Cardiac muscle cell (in vitro differentiated cells and primary cell): ENCODE data around the gene CHMP5. TPM values are rescaled to one million over a fixed set of nuclear protein-coding genes. Genes with fewer than 3 reads are reported as not detected.
A peak's percentile ranks its signal among the peaks of the same experiment; 100 is the strongest.

Source experiments
- DNase-seq, 2 donors: peaks; one replicate each; pipeline versions ENCODE4 v3.0.0 to v3.0.0-alpha.2; 2010 to 2017; ENCODE audit warnings: low read depth in 1 of 2, low spot score in 1 of 2
- H3K27ac ChIP-seq: fragments of 200-600 bp; sonication (generic); 2 replicates; pipeline ENCODE4 v1.5.1; 2016
- H3K27me3 ChIP-seq: fragments of 200-600 bp; sonication (generic); 2 replicates; pipeline ENCODE4 v1.6.0; 2016; ENCODE audit warnings: control low read depth
- H3K36me3 ChIP-seq: fragments of 200-600 bp; sonication (generic); 2 replicates; pipeline ENCODE4 v1.5.1; 2016; ENCODE audit warnings: control low read depth
- H3K4me1 ChIP-seq: fragments of 200-600 bp; sonication (generic); 2 replicates; pipeline ENCODE4 v1.8.1; 2017; ENCODE audit warnings: low read depth, mild to moderate bottlenecking, mixed run types
- H3K4me3 ChIP-seq: fragments of 200-600 bp; sonication (generic); 2 replicates; pipeline ENCODE4 v1.5.1; 2016; ENCODE audit warnings: mild to moderate bottlenecking
- H3K9me3 ChIP-seq: fragments of 200-600 bp; sonication (generic); 2 replicates; pipeline ENCODE4 v1.5.1; 2017; ENCODE audit warnings: low read depth, mild to moderate bottlenecking, control low read depth
- CTCF ChIP-seq: IDR thresholded peaks from 2 replicates; pipeline ENCODE4 v1.5.1; 2012; ENCODE audit warnings: low read depth, mild to moderate bottlenecking, low read length
- polyA plus RNA-seq: library from polyadenylated mRNA; unstranded; fragments of >200 nt; fragmentation: Nextera tagmentation; extraction: Ambion mirVana; gene quantifications from 2 replicates; pipeline ENCODE4 v1.2.1, GENCODE V29; 2016
- total RNA-seq: library from RNA; depleted of rRNA; stranded (reverse); fragments of >200 nt; gene quantifications from 2 replicates; pipeline ENCODE4 v1.2.3, GENCODE V29; 2016

CHMP5 gene
- total and polyA plus RNA-seq, 2 experiments from 2014 or later, result 75.5 to 99.5 TPM

DNA sequence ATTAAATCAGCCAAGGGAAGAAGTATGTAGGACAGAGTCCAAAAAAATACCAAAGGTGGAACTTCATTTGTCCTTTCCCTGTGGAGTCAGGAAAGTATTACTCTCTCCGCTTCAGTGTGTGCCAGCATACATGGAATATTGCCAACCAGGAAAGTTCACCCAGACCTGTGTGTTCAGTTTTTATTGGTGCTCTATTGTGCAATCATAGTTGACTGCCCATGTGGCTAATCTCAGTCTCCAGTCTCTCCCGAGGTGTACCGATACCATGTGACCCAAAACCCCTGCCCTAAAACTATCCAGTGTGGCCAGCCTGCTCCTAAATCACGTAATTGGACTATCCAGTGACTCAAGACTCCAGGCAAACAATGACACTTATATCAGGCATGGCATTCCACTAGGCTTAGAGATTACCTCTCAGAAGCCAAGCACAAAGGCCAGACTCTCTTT lies 64.3 kb downstream of the CHMP5 start:
- peaks cover 40% of the 10 kb centered on the region for H3K36me3 ChIP-seq
- H3K27me3 ChIP-seq, result no peaks in the 10 kb centered on the region
- TF ChIP-seq CTCF, result no peak
- no peak overlapping the region for H3K27ac ChIP-seq
- H3K4me1 ChIP-seq, result no peaks in the 10 kb centered on the region
- H3K4me3 ChIP-seq, result no peak overlapping the region
- peak in 1 of 2 donors; percentile 88 for DNase-seq
- H3K9me3 ChIP-seq, result no peaks in the 10 kb centered on the region

- peaks cover 41% of the 10 kb centered on the region for H3K36me3 ChIP-seq
- H3K27me3 ChIP-seq, result no peaks in the 10 kb centered on the region
- no peak for TF ChIP-seq CTCF
- H3K27ac ChIP-seq, result no peak overlapping the region
- H3K4me1 ChIP-seq, result no peaks in the 10 kb centered on the region
- no peak overlapping the region for H3K4me3 ChIP-seq
- H3K9me3 ChIP-seq, result no peaks in the 10 kb centered on the region
- DNase-seq, result peak in 1 of 2 donors; percentile 48
Observed at GRCh38 chr9:33329979-33330378, 65.1 kb downstream of the CHMP5 start.

DNA sequence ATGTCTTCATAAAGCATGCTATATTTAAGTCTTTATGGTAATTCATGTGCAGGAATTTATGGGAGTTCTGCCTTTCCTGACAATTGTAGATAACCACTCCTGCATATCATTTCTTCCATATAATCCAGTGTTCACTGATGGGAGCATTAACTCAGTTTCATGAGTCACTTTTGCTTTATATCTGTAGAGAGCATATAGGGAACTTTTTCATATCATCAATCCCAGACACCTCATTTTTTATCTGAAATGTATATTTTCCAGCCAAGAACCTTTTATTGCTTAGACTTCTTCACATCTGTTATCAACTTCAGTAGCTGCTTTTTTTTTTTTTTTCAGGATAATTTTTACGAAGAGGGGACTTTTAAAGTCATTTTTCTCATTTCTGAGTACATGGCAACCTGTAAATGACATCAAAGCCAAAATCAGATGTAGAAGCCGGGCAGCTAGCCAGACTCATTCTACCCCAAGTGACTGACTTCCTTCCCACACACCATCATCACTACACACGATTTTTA lies 66.6 kb downstream of the CHMP5 start:
- TF ChIP-seq CTCF, result no peak
- no peak for DNase-seq
- Histone ChIP-seq H3K27ac (no peak overlapping the region), H3K36me3 (peaks cover 47% of the 10 kb centered on the region), H3K27me3 (no peaks in the 10 kb centered on the region), H3K9me3 (no peaks in the 10 kb centered on the region), H3K4me3 (no peak overlapping the region), H3K4me1 (no peaks in the 10 kb centered on the region)

Other genes starting within 250 kb of the CHMP5 start
- gene DNAJA1, start 239.8 kb upstream of the CHMP5 start, total RNA-seq, result 96.1 and 130 TPM in 2 replicates
- 153 and 202 TPM in 2 replicates for gene DNAJA1, start 239.8 kb upstream of the CHMP5 start, polyA plus RNA-seq
- gene SMU1, start 188.4 kb upstream of the CHMP5 start, total RNA-seq, result 16.4 and 17.6 TPM in 2 replicates
- 16.4 and 25.0 TPM in 2 replicates for gene SMU1, start 188.4 kb upstream of the CHMP5 start, polyA plus RNA-seq
- gene B4GALT1, start 97.7 kb upstream of the CHMP5 start, total RNA-seq, result 24.8 and 33.6 TPM in 2 replicates
- gene B4GALT1, start 97.7 kb upstream of the CHMP5 start, polyA plus RNA-seq, result 22.1 and 30.0 TPM in 2 replicates
- 7.8 TPM in 1 of 2 replicates, not detected in the other for gene SPINK4, start 24.9 kb upstream of the CHMP5 start, total RNA-seq
- 5.7 and 6.9 TPM in 2 replicates for gene SPINK4, start 24.9 kb upstream of the CHMP5 start, polyA plus RNA-seq
- 248 and 301 TPM in 2 replicates for gene BAG1, start 341 bp upstream of the CHMP5 start, total RNA-seq
- gene BAG1, start 341 bp upstream of the CHMP5 start, polyA plus RNA-seq, result 166 and 270 TPM in 2 replicates
- 15.7 and 19.3 TPM in 2 replicates for gene NFX1, start 25.5 kb downstream of the CHMP5 start, total RNA-seq
- 29.4 and 29.9 TPM in 2 replicates for gene NFX1, start 25.5 kb downstream of the CHMP5 start, polyA plus RNA-seq
- 3.8 and 5.5 TPM in 2 replicates for gene AQP7, start 137.5 kb downstream of the CHMP5 start, total RNA-seq
- gene AQP7, start 137.5 kb downstream of the CHMP5 start, polyA plus RNA-seq, result 4.2 and 4.5 TPM in 2 replicates
- gene AQP3, start 182.5 kb downstream of the CHMP5 start, total RNA-seq, result 6.8 and 6.9 TPM in 2 replicates
- 7.2 and 9.0 TPM in 2 replicates for gene AQP3, start 182.5 kb downstream of the CHMP5 start, polyA plus RNA-seq
- gene NOL6, start 208.9 kb downstream of the CHMP5 start, total RNA-seq, result 17.2 and 20.6 TPM in 2 replicates
- 9.0 and 18.6 TPM in 2 replicates for gene NOL6, start 208.9 kb downstream of the CHMP5 start, polyA plus RNA-seq